Stimulated activated CD8-positive, alpha-beta memory T cell treated with anti-CD3 and anti-CD28 coated beads, Interleukin-7, amount 100 ng/mL, for 1 hour (primary cell): ENCODE measurements around the gene OGA.

ENCODE experiments used
- DNase-seq, 2 donors: peaks; one replicate each; pipeline ENCODE4 v3.0.0-alpha.2; 2020; ENCODE audit warnings: low read depth in 2 of 2

OGA gene

GRCh38 chr10:101759309-101760247 lies 58.7 kb downstream of the OGA start:
- DNase-seq, result no peak

- DNase-seq, result no peak
Observed at GRCh38 chr10:101758858-101759257, 59.4 kb downstream of the OGA start.

GRCh38 chr10:101752241-101752640 lies 66.0 kb downstream of the OGA start:
- no peak for DNase-seq

- no peak for DNase-seq
Observed at GRCh38 chr10:101749047-101750016, 68.9 kb downstream of the OGA start.

GRCh38 chr10:101748496-101748895 lies 69.7 kb downstream of the OGA start:
- no peak for DNase-seq

GRCh38 chr10:101745074-101745696 lies 73.1 kb downstream of the OGA start:
- DNase-seq, result no peak

- no peak for DNase-seq
Observed at GRCh38 chr10:101744267-101744666, 74.0 kb downstream of the OGA start.

GRCh38 chr10:101741938-101742337 lies 76.3 kb downstream of the OGA start:
- no peak for DNase-seq

- no peak for DNase-seq
Observed at GRCh38 chr10:101736666-101737065, 81.6 kb downstream of the OGA start.
